G401 (cell line): Measurements from ENCODE around the gene C10orf62. TPM values are rescaled to one million over a fixed set of nuclear protein-coding genes. Genes with fewer than 3 reads are reported as not detected.

Experiments
- DNase-seq: peaks from one replicate; pipeline ENCODE4 v3.0.0-alpha.2; 2015; ENCODE audit warnings: low spot score
- in situ Hi-C: cut with HindIII; loops from 2 replicates; pipeline ENCODE4 v1.10.0; 2016; ENCODE audit warnings: low sequenced_read_pairs, mixed read lengths
- total RNA-seq: library from RNA; depleted of rRNA; stranded (reverse); fragments of >200 nt; shearing (Covaris generic); gene quantifications from 2 replicates; pipeline ENCODE4 v1.2.3, GENCODE V29; 2014

Gene C10orf62
- total RNA-seq, 1 experiment from 2014 or later = 0.24 TPM

DNA sequence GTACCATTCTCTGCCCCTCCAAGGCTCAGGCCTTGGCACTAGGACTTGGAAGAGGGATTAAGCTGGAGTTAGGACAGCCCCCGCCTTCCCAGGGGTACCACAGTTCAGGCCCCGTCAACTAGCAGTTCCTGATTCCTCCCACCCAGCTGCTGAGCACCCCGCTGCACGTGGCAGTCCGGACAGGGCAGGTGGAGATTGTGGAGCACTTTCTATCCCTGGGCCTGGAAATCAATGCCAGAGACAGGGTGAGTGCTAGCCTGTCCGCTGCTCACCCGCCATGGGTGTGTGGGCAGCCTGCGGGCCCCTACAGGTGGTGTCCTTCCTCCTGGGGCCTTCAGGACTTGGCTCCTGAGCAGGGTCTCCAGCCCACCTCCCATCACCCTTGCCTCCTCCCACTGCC is 7.4 kb upstream of the C10orf62 start:
- no peak for DNase-seq

DNA sequence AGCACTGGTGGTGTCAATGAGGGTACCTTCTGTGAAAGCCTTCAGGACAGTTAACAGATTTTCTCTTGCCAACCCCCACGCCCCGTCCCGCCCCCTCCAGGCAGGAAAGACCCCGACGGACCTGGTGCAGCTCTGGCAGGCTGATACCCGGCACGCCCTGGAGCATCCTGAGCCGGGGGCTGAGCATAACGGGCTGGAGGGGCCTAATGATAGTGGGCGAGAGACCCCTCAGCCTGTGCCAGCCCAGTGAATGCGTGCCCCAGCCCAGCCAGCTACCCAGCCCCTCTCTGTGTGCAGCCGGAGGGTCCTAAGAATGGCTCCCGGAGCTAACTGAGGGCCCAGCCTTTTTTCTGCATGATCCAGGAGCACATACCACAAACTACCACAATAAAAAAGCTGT is 6.0 kb upstream of the C10orf62 start:
- in situ Hi-C loops = no loop called here
- no peak for DNase-seq

More for the DNA sequence above, 7.4 kb upstream of the C10orf62 start:
- in situ Hi-C loops = no loop called here

DNA sequence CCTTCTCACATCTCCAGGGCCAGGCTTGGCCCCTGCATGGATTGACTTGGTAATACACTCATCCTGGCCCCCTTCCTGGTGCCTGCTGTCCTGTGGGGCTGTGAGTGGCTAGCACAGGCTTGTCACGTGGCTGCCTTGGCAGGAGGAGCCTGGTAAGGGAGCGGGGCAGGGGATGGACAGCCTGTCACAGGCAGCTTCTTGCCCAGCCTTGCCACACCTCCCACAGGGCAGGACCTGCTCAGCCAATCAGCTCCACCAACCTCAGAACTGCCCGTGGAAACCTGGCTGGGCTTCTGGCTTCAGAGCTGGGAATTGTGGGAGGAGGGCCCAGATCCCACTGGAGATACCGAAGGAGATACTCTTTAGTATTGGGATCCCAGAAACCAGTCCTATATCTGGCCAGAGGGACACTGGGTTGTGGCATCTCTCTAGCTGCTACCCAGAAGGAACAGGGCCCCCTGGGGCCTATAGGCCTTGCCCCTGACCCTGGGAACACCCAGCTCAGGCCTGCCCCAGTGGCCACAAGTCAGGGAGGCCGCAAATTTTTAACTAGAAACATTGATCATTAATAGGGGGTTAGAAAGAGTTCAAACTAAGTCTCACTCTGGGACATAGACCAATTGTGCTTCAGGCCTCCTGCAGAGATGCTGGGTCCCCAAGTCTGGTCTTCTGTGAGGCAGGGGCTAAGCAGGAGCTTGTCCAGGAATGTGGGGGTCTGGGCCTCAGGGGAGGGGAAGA is 5.3 kb upstream of the C10orf62 start, which contains the start of gene HOGA1:
HOGA1 (plus strand) TSS at position 330 of the 738 bp plus-strand sequence; CDS start at position 645, 315 bp downstream.
- peak; percentile 100 for DNase-seq
- in situ Hi-C loops = no loop called here

DNA sequence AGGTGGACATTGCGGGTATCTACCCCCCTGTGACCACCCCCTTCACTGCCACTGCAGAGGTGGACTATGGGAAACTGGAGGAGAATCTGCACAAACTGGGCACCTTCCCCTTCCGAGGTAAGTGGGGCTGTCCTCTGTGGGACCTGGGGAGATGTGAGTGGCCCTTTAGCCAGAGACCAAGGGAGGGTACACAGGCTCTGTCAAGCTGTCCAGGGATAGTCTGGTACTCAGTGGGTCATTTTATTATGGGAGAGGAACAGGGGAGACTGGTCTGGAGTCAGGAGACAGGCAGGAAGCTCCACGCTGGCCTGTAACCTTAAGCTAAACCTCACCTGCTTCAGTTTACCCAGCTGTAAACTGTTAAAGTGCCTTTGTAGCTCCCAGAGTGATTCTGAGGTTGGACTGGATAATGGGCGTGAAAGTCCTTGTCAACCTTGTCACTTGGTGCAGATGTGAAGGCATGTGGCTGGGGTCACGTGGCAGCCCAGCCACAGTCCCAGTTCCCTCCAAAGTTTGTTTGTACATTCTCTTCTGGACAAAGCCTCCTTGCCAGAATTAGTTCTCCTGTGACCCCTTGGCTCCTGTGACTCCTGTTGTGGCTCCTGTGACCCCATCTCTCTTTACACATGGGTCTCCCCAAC is 4.6 kb upstream of the C10orf62 start:
- in situ Hi-C loops = no loop called here
- DNase-seq = no peak

DNA sequence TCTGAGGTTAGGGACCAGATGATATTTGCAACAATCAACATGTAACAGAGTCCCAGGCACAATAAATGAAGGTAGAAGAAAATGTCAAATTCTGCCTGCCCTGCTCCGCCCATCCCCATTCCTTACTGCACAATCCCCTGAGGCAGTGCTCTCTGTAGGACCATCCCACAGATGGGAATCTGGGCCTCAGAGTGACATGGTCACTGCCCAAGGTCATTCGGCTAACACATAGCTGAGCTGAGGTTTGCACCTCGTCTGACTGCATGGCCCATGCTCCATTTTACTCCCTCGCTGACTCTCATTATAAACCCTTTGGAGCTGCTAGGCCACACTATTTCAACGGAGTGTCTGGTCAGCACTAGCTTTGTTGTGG is 4.1 kb upstream of the C10orf62 start:
- no peak for DNase-seq
- in situ Hi-C loops = no loop called here

DNA sequence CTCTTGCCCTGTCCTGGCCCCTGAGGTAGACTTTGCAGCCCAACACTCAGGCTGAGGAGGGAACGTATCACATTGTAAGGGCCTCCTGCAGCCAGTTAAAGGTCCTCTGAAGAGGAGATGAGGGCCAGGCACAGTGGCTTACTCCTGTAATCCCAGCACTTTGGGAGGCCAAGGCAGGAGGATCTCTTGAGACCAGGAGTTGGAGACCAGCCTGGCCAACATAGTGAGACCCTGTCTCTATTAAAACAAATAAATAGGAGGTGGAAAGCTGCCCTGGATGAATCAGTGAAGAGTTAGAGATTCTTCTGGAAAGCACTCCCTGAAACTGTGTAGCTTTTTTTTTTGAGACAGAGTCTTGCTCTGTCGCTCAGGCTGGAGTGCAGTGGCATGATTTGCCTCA is 2.3 kb upstream of the C10orf62 start:
- DNase-seq = no peak
- in situ Hi-C loops = no loop called here

DNA sequence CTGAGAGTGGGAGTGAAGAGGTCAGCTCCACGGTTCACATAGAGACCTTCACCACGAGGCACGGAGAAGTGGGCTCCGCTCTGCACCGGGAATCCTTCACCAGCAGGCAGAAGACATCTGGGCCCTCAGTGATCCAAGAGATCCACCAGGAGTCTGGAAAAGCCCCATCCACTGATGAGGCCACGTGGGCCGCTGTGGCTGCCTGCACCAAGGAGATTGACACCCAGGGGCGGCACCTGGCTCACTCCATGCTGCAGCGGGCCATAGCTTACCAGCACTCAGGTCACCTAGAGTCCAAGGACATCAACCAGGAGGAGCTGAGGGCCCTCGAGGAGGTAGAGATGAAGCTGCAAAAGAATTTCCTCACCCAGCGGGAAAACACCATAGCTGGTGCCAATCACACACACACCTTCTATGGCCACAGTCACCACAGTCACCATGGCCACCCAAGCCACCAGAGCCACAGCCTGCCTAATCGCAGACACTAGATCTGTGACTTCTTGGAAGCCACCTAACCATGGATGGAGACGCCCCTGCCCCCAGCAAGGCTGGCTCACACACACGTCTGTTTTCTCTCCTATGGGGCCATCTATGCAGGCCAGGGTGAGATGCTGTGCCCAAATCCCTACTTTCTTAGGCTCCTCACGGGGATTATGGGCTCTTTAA is 694 bp downstream of the C10orf62 start:
- no peak for DNase-seq
- in situ Hi-C loops = no loop called here

DNA sequence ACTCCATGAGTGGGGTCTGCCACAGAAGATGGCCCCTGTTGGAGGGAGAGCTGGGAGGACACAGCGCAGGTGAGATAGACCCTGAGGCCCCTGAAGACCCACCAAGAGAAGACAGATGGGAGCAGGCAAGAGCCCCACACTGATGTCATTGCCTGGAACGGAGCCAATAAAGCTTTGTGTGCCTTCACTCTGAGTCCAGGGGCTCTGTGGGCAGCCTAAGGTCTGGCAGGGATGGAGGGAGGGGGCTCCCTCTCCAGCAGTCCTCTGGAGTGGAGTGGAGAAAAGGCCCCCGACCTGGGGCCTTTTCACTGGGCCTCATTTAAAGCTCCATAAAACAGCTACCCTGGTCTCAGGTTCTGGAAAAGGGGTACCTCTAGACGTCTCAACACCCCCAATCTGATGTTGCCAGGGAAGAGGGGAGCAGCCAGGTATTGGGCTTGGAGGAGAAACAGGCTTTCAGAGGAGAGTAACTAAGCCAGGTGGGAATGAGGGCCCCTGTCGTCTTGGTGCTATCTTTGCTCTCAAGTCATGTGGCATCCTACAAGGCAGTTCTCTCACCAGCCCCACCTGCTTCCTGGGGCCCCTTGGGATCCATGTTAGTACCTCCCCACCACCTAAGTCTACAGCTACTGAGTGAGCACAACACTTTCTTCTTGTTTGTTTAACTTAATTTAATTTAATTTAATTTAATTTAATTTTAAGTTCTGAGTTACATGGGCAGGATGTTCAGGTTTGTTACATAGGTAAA is 1.4 kb downstream of the C10orf62 start:
- in situ Hi-C loops = no loop called here

DNA sequence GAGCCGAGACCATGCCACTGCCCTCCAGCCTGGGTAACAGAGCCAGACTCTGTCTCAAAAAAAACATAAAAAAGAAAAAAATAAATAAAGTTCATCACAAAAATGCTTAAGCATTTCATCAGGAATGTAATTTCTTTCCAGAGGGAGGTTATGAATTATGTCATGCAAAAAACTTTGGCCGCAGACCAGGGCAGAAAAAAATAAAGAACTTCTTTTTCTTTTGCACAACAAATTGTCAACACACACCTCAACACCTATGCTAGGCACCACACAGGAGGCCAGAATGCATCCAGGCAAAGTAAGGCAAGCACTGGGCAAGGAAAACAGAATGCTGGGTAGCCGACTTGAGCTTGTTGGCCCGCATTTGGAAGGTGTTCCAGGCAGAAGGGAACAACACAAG is 3.9 kb downstream of the C10orf62 start:
- in situ Hi-C loops = no loop called here
- DNase-seq = no peak

More for the DNA sequence above, 1.4 kb downstream of the C10orf62 start:
- no peak for DNase-seq

DNA sequence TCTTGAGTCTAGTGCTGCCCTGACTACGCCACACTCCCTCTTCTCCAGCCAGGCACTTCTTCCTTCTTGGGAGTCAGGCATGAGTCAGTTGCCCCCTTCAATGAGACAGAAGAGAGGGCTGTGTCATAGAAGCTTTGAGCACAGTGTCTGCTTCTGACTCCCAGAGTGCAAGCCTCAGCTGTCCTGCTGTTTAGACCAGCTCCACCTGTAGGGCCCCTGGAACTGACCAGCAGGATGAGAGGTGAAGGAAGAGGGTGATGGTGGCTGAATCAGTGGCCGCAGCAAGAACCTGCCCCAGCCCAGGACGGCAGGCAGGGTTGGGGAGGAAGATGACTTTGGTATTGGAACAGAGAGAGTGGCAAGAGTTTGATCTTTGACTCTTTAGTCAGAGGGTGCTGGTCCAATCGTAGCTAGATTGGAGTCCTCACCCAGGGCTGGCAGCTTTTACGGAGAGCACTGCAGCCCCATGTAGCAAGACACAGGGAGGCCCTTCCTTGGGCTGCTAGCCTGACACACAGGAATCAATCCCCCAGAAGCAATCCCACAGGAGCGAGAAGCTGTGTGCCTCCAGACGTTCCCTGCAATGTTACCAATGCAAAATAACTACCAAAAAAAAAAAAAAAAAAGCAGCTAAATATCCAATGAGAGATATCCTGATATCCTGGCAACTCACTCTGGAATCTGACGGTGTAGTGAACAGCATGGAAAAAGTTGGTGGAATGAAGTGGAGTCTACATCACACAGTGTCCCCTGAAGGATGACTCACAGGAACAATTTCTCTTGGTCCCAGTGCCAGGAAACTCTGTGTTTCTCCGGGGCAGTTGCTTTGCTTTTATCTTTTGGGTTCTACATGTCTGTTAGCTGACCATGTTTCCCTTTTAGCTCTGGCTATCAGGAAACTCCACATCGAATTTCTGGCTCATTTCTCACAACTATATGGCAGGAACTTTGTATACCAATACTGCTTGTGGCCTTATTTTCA is 6.9 kb downstream of the C10orf62 start:
- in situ Hi-C loops = no loop called here
- no peak for DNase-seq

DNA sequence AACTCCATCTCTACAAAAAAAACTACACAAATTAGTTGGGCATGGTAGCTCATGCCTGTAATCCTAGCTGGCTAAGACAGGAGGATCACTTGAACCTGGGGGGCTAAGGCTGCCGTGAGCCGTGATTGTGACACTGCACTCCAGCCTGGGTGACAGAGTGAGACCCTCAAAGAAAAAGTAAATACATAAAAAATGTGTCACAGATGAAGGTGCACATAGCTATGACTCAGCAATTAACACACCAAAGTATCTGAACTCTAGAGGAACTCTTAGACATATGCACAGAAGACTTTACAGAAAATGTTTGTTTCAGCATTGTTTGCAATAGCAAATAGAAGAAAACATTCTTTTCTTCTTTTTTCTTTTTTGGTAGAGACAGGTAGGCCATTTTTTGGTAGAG is 8.3 kb downstream of the C10orf62 start:
- in situ Hi-C loops = no loop called here
- DNase-seq = no peak

DNA sequence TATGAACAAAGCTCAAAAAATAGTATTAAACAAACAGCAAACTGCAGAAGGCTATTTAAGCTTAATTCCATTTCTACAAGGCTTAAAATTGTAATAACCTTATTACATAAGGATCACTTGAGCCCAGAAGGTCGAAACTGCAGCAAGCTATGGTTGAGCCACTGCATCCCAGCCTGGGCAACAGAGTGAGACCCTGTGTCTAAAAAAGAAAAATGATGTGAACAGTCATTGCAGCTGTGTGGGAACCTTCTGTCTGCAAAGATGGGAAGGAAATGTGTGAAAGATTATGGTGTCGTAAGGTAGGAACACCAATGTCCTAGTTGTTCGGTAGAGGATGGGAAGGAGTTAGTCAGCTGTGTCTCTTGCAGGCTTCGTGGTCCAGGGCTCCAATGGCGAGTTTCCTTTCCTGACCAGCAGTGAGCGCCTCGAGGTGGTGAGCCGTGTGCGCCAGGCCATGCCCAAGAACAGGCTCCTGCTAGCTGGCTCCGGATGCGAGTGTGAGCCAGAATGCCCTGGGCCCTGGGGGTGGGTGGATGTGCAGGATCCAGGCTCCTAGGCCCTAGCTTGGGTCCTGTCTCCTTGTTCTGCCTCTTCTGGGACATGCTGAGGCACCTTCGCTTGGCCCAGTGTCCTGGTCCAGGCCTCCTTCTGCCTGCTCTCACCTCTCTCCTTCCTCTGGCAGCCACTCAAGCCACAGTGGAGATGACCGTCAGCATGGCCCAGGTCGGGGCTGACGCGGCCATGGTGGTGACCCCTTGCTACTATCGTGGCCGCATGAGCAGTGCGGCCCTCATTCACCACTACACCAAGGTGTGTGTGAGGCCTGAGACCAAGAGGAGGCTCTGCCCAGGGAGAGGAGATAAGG is 9.1 kb downstream of the C10orf62 start:
- no peak for DNase-seq
- in situ Hi-C loops = no loop called here

DNA sequence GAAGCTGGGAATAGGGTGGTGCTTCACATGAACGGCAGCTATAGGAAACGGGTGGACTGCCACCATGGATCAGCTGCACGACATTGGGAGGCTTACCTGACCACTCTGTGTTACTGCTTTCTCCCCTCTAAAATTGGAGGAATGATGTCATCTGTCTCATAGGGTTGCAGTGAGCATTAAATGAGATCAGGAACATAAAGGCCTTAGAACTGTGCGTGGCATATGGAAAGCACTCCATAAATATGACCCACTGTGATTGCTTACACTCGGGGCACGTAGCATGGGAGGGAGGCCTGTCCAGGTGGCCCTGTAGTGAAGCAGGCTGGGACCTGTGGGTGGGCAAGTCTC is 9.7 kb downstream of the C10orf62 start:
- in situ Hi-C loops = no loop called here

DNA sequence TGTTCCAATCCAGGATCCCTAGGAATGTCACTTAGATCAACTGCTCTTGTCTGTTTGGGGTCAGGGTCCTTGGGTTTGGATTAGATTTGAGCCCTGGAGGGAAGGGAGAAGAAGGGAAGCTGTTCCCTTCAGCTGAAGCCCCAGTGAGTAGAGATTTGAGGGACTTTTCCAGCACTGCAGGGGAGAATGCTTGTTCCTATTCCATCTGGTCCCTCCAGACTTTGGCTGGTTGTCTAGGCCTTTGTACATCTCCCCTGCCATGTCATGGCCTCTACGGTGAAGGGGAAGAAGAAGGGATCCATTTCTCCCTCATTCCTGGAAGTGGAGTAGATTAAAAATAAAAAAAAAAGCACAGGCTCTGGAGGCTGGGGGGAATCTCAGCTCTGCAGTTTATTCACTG is 11.1 kb downstream of the C10orf62 start:
- in situ Hi-C loops = no loop called here
- DNase-seq = peak; percentile 77

More for the DNA sequence above, 9.7 kb downstream of the C10orf62 start:
- DNase-seq = no peak

DNA sequence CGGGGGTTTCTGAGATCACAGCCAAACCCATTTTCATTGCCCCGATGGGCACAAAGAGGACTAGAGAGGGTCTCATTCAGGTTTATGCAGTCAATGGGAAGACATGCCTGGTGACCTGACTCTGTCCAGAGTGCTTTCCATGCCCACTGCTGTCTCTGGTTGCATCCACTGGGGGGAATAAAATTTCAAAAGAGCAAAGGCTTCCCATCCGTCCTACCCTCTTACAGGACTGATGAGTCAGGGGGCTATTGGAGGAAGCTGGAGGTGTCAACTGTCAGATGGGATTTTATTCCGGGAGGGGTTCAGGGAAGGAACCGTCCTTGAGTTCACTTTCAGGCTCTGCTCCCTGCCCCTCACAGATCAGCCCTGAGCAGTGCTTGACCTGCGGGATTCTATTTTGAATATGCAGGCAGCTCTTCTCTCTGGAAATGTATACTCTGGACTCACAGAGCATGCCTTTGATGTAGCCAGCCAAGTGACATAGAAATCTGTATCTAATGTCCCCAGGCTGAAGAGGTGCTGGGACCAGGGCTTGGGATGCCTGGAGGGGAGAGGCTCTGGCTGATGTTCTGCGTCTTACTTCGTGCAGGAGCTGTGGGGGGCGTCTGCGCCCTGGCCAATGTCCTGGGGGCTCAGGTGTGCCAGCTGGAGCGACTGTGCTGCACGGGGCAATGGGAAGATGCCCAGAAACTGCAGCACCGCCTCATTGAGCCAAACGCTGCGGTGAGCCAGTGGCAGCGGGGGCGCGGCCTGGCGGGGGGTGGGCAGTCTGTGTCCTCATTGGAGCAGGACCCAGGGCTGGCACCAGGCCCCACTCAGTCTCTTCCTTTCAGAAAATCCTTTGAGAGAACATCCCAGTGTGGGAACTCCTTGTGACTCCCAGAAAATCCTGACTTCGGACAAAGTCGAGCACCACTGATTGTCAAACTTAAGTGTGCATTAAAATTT is 12.0 kb downstream of the C10orf62 start:
- in situ Hi-C loops = no loop called here

DNA sequence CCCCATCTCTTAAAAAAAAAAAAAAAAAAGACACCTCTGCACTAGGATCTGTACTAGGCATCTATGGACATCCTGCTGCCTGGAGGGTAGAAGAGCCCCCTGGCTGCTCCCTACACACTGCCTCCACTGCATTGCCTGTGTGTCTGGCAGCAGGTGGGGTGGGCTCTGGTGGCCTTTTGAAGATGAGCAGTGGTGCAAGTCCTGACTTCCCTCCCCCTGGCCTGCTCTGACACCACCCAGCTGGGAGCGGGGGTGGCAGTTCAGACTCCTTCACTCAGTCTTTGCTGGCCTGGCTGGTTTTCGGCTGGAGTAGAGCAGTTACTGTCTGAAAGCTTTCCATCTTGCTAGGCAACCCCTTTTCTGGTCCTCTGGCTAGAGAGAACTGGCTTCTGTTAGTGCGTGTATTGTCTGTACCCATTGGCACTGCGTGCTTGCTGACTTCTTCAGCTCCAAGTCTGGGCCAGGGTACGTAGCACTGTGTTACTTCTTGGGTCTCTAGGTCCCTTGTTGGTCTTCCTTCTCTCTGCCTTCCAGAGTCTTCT is 17.6 kb downstream of the C10orf62 start:
- peak; percentile 27 for DNase-seq
- in situ Hi-C loops = no loop called here

More for the DNA sequence above, 12.0 kb downstream of the C10orf62 start:
- peak; percentile 83 for DNase-seq
